ENCODE measurements around the gene NANS.
A peak's percentile ranks its signal among the peaks of the same experiment; 100 is the strongest.
"Not testable (repeated sequence)": the region's sequence is repeated elsewhere in the genome, so short reads cannot be mapped to it uniquely, and the experiment has no call there.

NANS gene

DNA sequence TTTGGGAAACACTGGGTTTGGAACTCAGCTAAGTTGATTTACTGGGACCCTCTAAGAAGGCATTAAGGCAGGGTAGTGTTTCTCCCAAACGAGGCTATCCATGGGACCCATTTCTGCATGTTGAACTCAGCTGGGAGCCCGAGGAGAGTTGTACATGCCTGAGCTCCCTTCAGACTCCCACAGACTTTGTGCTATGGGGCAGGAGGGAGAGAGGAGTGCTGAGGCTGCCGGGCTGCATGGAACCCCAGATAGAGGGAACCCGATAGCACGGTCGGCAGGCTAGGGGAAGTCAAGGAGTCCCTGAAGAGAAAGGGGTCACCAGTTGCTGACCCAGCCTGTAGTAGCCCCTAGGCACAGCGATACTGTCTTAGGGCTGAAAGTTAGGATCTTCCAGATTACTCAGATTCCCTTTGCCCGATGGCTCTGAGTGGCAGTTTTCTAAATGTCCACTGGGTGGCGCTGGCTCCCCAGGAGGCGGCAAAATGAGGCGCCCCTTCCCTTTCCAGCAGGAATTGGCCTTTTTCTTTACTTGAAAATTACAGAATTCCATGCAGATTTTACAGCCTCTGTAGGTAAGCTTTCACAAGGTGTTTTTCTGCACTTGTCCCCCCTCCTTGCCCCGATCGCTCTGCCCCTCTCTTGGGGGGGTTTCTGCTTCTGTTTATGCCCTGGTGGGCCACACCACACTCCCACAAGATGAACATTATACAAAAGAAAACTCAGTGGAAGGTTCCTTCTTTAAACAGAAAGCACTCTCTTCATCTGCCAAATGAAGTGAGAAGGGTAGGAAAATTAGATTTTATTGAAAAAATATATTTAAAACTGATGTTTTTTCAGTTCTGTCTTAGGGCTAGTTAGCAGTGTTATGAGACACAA is 17.8 kb downstream of the NANS start:
- ATAC-seq, result peak; percentile 90
- TF ChIP-seq, protein P1, sequence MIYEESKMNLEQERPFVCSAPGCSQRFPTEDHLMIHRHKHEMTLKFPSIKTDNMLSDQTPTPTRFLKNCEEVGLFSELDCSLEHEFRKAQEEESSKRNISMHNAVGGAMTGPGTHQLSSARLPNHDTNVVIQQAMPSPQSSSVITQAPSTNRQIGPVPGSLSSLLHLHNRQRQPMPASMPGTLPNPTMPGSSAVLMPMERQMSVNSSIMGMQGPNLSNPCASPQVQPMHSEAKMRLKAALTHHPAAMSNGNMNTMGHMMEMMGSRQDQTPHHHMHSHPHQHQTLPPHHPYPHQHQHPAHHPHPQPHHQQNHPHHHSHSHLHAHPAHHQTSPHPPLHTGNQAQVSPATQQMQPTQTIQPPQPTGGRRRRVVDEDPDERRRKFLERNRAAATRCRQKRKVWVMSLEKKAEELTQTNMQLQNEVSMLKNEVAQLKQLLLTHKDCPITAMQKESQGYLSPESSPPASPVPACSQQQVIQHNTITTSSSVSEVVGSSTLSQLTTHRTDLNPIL (CRISPR knock-in tag; IDR thresholded peaks at IDR 0.05; ENCODE audit: low read depth), result no peak
- TF ChIP-seq ZC3H10 (CRISPR knock-in tag; IDR thresholded peaks at IDR 0.05) (no peak), ZFP3 (CRISPR knock-in tag; IDR thresholded peaks at IDR 0.05) (no peak), PPARA (CRISPR knock-in tag; IDR thresholded peaks at IDR 0.05; ENCODE audit: borderline replicate concordance) (no peak), ARNTL (CRISPR knock-in tag; IDR thresholded peaks at IDR 0.05; ENCODE audit: borderline replicate concordance, low read depth) (no peak), TCF4 (CRISPR knock-in tag; IDR thresholded peaks at IDR 0.05; ENCODE audit: borderline replicate concordance) (no peak), ZNF8 (CRISPR knock-in tag; IDR thresholded peaks at IDR 0.05) (no peak), RARB (CRISPR knock-in tag; IDR thresholded peaks at IDR 0.05) (no peak)
- TF ChIP-seq, protein P2, sequence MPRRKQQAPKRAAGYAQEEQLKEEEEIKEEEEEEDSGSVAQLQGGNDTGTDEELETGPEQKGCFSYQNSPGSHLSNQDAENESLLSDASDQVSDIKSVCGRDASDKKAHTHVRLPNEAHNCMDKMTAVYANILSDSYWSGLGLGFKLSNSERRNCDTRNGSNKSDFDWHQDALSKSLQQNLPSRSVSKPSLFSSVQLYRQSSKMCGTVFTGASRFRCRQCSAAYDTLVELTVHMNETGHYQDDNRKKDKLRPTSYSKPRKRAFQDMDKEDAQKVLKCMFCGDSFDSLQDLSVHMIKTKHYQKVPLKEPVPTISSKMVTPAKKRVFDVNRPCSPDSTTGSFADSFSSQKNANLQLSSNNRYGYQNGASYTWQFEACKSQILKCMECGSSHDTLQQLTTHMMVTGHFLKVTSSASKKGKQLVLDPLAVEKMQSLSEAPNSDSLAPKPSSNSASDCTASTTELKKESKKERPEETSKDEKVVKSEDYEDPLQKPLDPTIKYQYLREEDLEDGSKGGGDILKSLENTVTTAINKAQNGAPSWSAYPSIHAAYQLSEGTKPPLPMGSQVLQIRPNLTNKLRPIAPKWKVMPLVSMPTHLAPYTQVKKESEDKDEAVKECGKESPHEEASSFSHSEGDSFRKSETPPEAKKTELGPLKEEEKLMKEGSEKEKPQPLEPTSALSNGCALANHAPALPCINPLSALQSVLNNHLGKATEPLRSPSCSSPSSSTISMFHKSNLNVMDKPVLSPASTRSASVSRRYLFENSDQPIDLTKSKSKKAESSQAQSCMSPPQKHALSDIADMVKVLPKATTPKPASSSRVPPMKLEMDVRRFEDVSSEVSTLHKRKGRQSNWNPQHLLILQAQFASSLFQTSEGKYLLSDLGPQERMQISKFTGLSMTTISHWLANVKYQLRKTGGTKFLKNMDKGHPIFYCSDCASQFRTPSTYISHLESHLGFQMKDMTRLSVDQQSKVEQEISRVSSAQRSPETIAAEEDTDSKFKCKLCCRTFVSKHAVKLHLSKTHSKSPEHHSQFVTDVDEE (CRISPR knock-in tag; IDR thresholded peaks at IDR 0.05), result no peak

DNA sequence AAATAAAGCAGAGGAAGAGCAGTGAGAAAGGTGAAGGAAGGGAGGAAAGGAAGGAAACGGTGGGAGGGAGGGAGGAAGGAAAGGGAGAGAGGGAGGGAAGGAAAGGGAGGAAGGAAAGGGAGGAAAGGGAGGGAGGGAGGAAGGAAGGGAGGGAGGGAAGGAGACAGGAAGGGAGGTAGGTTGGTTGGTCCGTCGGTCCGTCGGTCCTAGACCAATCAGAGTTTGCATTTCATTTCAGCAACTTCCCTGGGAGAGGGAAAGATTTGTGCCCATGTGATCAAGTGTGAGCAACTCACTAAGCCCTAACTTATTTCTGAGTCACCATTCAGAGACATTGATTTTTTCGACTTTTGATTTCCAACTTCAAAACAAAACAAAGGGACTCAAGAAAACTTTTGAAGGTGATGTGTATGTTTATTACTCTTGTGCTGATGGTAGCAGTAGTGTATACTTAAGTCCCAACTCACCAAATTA is 18.8 kb downstream of the NANS start:
- ATAC-seq, result peak; percentile 54
- no peak for TF ChIP-seq ISL1 (CRISPR knock-in tag; IDR thresholded peaks at IDR 0.05)

DNA sequence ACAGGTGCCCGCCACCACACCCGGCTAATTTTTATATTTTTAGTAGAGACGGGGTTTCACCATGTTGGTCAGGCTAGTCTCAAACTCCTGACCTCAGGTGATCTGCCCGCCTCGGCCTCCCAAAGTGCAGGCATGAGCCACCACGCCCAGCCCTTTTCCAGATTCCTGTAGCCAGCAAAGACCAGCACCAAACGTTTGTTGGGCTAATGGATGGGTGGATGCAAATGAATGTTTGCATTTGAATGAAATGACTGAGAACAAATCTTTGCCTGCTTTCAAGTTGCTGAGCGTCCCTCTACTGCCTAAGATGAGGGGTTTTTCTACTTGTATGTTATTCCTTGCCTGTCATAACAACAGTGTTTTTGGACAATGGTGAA is 20.0 kb downstream of the NANS start:
- not testable (repeated sequence) for ATAC-seq

DNA sequence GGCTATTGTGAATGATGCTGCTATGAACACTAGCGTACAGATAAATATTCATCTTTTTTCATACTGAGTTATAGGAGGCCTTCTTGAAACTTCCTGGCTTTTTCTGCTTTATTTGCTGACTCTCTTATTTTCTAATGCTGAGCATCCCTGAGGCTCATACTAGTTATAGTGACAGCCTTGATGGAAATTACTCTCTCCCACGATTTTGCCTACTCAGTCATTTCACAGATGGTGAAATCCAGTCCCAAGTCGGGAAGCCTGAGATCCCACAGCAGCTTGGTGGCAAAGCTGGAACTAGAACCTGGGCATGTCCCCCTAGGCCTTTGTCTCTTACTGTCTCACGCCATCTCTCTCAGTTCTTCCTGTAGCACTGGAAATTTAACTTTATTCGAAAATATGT is 22.4 kb downstream of the NANS start:
- no peak for ATAC-seq
- no peak for TF ChIP-seq ZFP30 (CRISPR knock-in tag; IDR thresholded peaks at IDR 0.05)
- no peak for TF ChIP-seq OSR1 (CRISPR knock-in tag; IDR thresholded peaks at IDR 0.05)
- TF ChIP-seq, protein P3, sequence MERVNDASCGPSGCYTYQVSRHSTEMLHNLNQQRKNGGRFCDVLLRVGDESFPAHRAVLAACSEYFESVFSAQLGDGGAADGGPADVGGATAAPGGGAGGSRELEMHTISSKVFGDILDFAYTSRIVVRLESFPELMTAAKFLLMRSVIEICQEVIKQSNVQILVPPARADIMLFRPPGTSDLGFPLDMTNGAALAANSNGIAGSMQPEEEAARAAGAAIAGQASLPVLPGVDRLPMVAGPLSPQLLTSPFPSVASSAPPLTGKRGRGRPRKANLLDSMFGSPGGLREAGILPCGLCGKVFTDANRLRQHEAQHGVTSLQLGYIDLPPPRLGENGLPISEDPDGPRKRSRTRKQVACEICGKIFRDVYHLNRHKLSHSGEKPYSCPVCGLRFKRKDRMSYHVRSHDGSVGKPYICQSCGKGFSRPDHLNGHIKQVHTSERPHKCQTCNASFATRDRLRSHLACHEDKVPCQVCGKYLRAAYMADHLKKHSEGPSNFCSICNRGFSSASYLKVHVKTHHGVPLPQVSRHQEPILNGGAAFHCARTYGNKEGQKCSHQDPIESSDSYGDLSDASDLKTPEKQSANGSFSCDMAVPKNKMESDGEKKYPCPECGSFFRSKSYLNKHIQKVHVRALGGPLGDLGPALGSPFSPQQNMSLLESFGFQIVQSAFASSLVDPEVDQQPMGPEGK (CRISPR knock-in tag; IDR thresholded peaks at IDR 0.05; ENCODE audit: borderline replicate concordance), result no peak
- TF ChIP-seq ZNF565 (CRISPR knock-in tag; conservative IDR thresholded peaks at IDR 0.05; ENCODE audit: low read depth), result no peak
- TF ChIP-seq ZFP3 (CRISPR knock-in tag; IDR thresholded peaks at IDR 0.05), result no peak
- TF ChIP-seq ARNTL (CRISPR knock-in tag; IDR thresholded peaks at IDR 0.05; ENCODE audit: borderline replicate concordance, low read depth), result no peak
- TF ChIP-seq ISL1 (CRISPR knock-in tag; IDR thresholded peaks at IDR 0.05), result no peak
- no peak for TF ChIP-seq ZNF70 (CRISPR knock-in tag; IDR thresholded peaks at IDR 0.05)

DNA sequence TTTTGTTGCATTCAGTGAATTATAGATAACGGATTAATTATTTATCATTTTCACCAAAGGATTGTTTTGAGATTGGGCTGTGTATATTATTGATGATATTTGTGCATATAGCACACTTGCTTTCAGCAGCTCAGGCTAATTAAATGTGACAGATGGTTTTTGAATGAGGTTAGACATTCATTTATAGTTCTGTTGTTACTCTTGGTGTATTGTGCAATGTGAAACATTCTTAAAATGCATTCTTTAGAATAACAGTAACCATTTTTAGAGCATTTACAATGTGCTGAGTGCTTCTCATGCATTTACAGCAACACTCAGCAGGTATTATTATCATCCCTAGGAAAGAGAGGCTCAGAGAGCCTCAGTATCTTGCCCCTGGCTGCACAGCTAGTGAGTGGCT is 23.8 kb downstream of the NANS start:
- TF ChIP-seq ISL1 (CRISPR knock-in tag; IDR thresholded peaks at IDR 0.05), result peak; percentile 68
- TF ChIP-seq PPARA (CRISPR knock-in tag; IDR thresholded peaks at IDR 0.05; ENCODE audit: borderline replicate concordance), result no peak
- TF ChIP-seq, protein P1 (CRISPR knock-in tag; IDR thresholded peaks at IDR 0.05; ENCODE audit: low read depth), result peak; percentile 41; the same call in 1 of the 2 replicates
- peak; percentile 34; the same call in 2 of the 3 replicates for ATAC-seq

DNA sequence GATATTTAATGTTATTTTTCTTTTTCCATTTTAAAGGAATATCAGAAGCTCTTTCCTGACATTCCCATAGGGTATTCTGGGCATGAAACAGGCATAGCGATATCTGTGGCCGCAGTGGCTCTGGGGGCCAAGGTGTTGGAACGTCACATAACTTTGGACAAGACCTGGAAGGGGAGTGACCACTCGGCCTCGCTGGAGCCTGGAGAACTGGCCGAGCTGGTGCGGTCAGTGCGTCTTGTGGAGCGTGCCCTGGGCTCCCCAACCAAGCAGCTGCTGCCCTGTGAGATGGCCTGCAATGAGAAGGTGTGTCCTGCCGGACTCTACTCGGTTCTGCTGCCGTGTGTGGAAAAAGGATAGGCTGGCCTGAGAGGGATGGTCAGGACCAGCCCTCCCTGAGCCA is 24.2 kb downstream of the NANS start:
- no peak for ATAC-seq
- TF ChIP-seq, protein P3 (CRISPR knock-in tag; IDR thresholded peaks at IDR 0.05; ENCODE audit: borderline replicate concordance), result no peak
- TF ChIP-seq RARB (CRISPR knock-in tag; IDR thresholded peaks at IDR 0.05) (no peak), SNAI2 (CRISPR knock-in tag; IDR thresholded peaks at IDR 0.05) (no peak), GLIS3 (CRISPR knock-in tag; IDR thresholded peaks at IDR 0.05) (no peak), ZNF8 (CRISPR knock-in tag; IDR thresholded peaks at IDR 0.05) (no peak), ZC3H10 (CRISPR knock-in tag; IDR thresholded peaks at IDR 0.05) (no peak)
- TF ChIP-seq, protein P4, sequence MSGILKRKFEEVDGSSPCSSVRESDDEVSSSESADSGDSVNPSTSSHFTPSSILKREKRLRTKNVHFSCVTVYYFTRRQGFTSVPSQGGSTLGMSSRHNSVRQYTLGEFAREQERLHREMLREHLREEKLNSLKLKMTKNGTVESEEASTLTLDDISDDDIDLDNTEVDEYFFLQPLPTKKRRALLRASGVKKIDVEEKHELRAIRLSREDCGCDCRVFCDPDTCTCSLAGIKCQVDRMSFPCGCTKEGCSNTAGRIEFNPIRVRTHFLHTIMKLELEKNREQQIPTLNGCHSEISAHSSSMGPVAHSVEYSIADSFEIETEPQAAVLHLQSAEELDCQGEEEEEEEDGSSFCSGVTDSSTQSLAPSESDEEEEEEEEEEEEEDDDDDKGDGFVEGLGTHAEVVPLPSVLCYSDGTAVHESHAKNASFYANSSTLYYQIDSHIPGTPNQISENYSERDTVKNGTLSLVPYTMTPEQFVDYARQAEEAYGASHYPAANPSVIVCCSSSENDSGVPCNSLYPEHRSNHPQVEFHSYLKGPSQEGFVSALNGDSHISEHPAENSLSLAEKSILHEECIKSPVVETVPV (CRISPR knock-in tag; IDR thresholded peaks at IDR 0.05), result no peak
